Osteoblast (primary cell): Measurements from ENCODE around the gene CFAP54. TPM values are rescaled to one million over a fixed set of nuclear protein-coding genes. Genes with fewer than 3 reads are reported as not detected.

ENCODE experiments used
- DNase-seq: peaks from one replicate; pipeline ENCODE4 v3.0.0; 2011; ENCODE audit warnings: low spot score, mixed read lengths; ENCODE audit not compliant: insufficient read length; ENCODE audit errors: missing footprints
- H2AFZ ChIP-seq: 2 replicates; pipeline ENCODE4 v1.6.0; 2011; ENCODE audit warnings: mild to moderate bottlenecking, low read length
- H3K27ac ChIP-seq: 2 replicates; pipeline ENCODE4 v1.5.1; 2011; ENCODE audit warnings: mild to moderate bottlenecking, low read depth, low read length, moderate library complexity
- H3K27me3 ChIP-seq: 2 replicates; pipeline ENCODE4 v1.6.0; 2012; ENCODE audit warnings: mild to moderate bottlenecking, control low read depth, inconsistent platforms, low read length, moderate library complexity; ENCODE audit not compliant: insufficient read depth
- H3K36me3 ChIP-seq: 2 replicates; pipeline ENCODE4 v1.5.1; 2011; ENCODE audit warnings: mild to moderate bottlenecking, low read length, control low read depth, moderate library complexity; ENCODE audit not compliant: insufficient read depth
- H3K4me1 ChIP-seq: 2 replicates; pipeline ENCODE4 v1.5.1; 2011; ENCODE audit warnings: mild to moderate bottlenecking, low read length, control low read depth, moderate library complexity; ENCODE audit not compliant: insufficient read depth
- H3K4me2 ChIP-seq: 2 replicates; pipeline ENCODE4 v1.6.0; 2011; ENCODE audit warnings: mild to moderate bottlenecking, low read length; ENCODE audit not compliant: insufficient read depth
- H3K4me3 ChIP-seq: fragments of 200-600 bp; sonication (generic); 3 replicates; pipeline ENCODE4 v1.5.1; 2012; ENCODE audit warnings: mild to moderate bottlenecking, low read length, inconsistent platforms; ENCODE audit not compliant: insufficient read depth
- H3K79me2 ChIP-seq: 2 replicates; pipeline ENCODE4 v1.6.0; 2012; ENCODE audit warnings: mild to moderate bottlenecking, low read length, control low read depth, inconsistent platforms; ENCODE audit not compliant: insufficient read depth
- H3K9me3 ChIP-seq: 2 replicates; pipeline ENCODE4 v1.5.1; 2011; ENCODE audit warnings: low read depth, low read length, control low read depth
- H4K20me1 ChIP-seq: 2 replicates; pipeline ENCODE4 v1.6.0; 2012; ENCODE audit warnings: mild to moderate bottlenecking, low read length, control low read depth; ENCODE audit not compliant: insufficient read depth
- total RNA-seq: library from RNA; depleted of rRNA; stranded (reverse); fragments of >200 nt; gene quantifications from 2 replicates; pipeline ENCODE4 v1.2.3, GENCODE V29; 2012
- TF ChIP-seq, protein P1 (sequence below): IDR thresholded peaks from 2 replicates; pipeline ENCODE4 v1.5.1; 2011; ENCODE audit warnings: mild to moderate bottlenecking, low read depth, low read length, moderate library complexity; ENCODE audit errors: extremely low read depth

Gene CFAP54
- total RNA-seq, 1 donor, result 2.2 TPM

DNA sequence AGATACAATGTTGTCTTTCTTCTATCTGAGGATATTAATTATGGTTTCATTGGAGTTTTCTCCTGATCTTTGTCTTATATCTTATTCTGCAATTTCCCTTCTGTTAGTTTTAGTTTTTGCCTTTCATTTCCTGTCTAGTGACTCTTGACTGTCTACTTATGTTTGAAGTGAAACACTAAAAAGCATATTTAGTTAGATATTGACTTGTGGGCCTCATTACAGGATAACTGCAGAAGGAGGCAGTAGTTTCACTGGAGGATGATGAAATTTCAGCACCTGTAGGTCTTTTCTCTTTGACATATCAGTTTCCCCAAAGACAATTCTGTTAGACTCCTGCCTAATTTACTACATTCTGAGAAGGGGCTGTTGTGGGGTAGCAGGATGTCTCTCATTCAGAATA, 320.1 kb downstream of the CFAP54 start:
- Histone ChIP-seq H3K9me3 (no peaks in the 10 kb centered on the region), H3K79me2 (no peaks in the 10 kb centered on the region), H2AFZ (no peak overlapping the region), H3K4me3 (no peak overlapping the region), H3K27ac (no peak overlapping the region), H3K4me2 (no peak overlapping the region), H3K27me3 (no peaks in the 10 kb centered on the region), H4K20me1 (no peaks in the 10 kb centered on the region), H3K36me3 (no peaks in the 10 kb centered on the region), H3K4me1 (no peaks in the 10 kb centered on the region)
- no peak for DNase-seq
- TF ChIP-seq, protein P1, sequence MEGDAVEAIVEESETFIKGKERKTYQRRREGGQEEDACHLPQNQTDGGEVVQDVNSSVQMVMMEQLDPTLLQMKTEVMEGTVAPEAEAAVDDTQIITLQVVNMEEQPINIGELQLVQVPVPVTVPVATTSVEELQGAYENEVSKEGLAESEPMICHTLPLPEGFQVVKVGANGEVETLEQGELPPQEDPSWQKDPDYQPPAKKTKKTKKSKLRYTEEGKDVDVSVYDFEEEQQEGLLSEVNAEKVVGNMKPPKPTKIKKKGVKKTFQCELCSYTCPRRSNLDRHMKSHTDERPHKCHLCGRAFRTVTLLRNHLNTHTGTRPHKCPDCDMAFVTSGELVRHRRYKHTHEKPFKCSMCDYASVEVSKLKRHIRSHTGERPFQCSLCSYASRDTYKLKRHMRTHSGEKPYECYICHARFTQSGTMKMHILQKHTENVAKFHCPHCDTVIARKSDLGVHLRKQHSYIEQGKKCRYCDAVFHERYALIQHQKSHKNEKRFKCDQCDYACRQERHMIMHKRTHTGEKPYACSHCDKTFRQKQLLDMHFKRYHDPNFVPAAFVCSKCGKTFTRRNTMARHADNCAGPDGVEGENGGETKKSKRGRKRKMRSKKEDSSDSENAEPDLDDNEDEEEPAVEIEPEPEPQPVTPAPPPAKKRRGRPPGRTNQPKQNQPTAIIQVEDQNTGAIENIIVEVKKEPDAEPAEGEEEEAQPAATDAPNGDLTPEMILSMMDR, result no peak

DNA sequence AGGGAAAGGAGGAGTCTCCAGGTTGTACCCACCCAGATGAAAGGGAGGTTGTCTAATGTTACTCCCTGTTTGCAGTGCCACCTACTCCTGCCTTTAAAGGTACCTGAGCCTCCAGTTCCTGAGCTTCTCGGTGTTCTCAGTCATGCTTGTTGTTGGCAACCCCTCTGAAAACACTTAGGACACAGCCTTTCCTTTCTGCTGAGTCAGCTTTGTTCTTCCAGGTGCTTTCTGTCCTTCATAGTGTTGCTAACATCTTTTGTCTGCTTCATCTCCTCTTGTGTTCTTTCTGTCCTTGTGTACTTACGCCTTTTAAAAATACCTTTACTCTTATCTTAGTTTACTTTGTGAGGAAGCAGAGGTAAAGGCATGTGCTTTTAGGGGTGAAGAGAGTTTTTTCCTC, 320.7 kb downstream of the CFAP54 start:
- Histone ChIP-seq H3K79me2 (no peaks in the 10 kb centered on the region), H3K4me2 (no peak overlapping the region), H3K36me3 (no peaks in the 10 kb centered on the region), H3K27me3 (no peaks in the 10 kb centered on the region), H3K4me3 (no peak overlapping the region), H3K4me1 (no peaks in the 10 kb centered on the region), H3K27ac (no peak overlapping the region), H3K9me3 (no peaks in the 10 kb centered on the region), H4K20me1 (no peaks in the 10 kb centered on the region), H2AFZ (no peak overlapping the region)
- DNase-seq, result no peak
- TF ChIP-seq, protein P1, result no peak

DNA sequence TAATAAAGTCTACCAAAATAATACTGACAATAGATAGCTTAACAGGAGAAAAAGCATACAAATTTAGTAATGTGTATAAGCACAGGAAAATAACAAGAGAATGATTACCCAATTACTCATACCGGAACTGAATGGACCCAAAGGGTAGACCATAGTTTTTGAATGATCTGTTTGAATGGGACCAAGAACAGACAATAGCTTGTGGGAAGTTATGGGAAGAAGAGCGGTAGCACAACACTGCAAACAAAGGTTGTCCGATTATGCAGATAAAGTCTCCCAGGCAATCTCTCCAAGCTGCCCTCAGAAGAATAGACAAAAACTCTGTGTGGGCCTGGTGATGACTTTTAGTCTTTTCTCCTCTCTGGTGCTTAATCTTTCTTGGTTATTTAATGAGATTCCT, 321.1 kb downstream of the CFAP54 start:
- no peaks in the 10 kb centered on the region for H3K36me3 ChIP-seq
- H3K9me3 ChIP-seq, result no peaks in the 10 kb centered on the region
- H3K27ac ChIP-seq, result no peak overlapping the region
- no peak overlapping the region for H3K4me3 ChIP-seq
- no peaks in the 10 kb centered on the region for H4K20me1 ChIP-seq
- DNase-seq, result no peak
- H3K27me3 ChIP-seq, result no peaks in the 10 kb centered on the region
- no peak overlapping the region for H2AFZ ChIP-seq
- H3K79me2 ChIP-seq, result no peaks in the 10 kb centered on the region
- no peak overlapping the region for H3K4me2 ChIP-seq
- H3K4me1 ChIP-seq, result no peaks in the 10 kb centered on the region
- TF ChIP-seq, protein P1, result no peak

DNA sequence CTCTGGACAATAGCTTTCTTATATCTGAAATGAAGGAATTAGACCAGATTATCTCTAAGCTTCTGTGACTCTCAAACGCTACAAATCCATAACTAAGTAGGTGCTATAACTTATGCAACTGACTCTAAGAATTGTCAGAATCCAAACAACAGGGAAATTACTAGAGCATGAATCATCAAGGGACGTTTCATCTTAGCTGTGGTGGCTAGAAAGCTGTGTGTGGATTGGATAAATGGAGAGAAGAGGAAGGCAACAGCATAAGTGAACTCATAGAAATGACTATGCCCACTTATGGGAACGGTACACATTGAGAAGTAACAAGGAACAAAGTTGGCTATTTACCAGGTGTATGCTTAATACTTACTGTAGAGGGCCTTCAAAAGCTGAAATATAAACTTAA, 321.7 kb downstream of the CFAP54 start:
- H2AFZ ChIP-seq, result no peak overlapping the region
- H3K27ac ChIP-seq, result no peak overlapping the region

More for the DNA sequence above, 321.7 kb downstream of the CFAP54 start:
- Histone ChIP-seq H3K9me3 (no peaks in the 10 kb centered on the region), H4K20me1 (no peaks in the 10 kb centered on the region), H3K36me3 (no peaks in the 10 kb centered on the region), H3K4me1 (no peaks in the 10 kb centered on the region), H3K79me2 (no peaks in the 10 kb centered on the region), H3K4me3 (no peak overlapping the region), H3K4me2 (no peak overlapping the region), H3K27me3 (no peaks in the 10 kb centered on the region)
- DNase-seq, result no peak
- TF ChIP-seq, protein P1, result no peak
